Measurements from ENCODE around the gene RHPN2. TPM values are rescaled to one million over a fixed set of nuclear protein-coding genes. Genes with fewer than 3 reads are reported as not detected.
A peak's percentile ranks its signal among the peaks of the same experiment; 100 is the strongest.

RHPN2 gene
- 26.6 and 27.0 TPM in 2 replicates for total RNA-seq (2014; rRNA removed; shearing (Covaris generic))

DNA sequence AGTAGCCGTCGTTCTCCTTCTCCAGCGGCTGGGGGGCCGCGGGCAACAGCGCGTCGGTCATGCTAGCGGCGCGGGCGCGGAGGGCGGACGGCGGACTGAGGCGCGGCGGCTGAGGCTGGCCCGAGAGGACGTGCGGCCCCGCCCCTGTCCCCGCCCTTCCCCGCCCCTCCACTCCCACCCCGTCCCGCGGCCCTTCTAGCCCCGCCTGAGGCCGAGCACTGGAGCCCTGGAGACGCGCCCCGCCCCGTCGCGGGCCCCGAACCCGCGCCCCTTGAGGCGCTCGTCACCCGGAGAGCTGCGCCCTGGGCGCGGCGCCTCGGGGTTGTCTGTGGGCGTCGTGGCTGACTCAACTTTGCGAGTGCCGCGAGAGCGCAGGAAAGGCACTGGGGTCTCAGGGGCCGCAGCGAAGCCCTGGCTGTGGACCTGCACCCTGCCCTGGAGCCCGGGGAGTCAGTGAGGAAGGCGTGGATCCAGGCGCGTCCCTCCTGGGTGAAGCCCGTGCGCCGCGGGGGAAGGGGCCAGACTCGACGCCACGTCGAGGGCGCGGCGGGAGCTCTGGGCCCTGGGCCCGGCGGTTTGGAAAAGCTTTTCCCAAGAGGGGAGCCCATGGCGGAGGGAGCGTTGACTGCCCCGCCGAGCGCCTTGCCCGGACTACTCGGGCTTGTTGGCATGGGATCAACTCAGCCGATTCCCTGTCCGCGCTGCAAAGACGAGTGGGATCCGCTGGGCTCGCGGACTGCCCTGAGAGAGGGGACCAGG lies at the start of gene RHPN2:
Gene RHPN2, minus strand, starts transcription at position 97 of the 759 bp plus-strand sequence. Its CDS starts 36 bp downstream, at position 61.
- peak; percentile 97 for DNase-seq
- no peaks in the 10 kb centered on the region for H3K36me3 ChIP-seq (replicated peaks; ENCODE audit: control insufficient read depth, insufficient read depth, low read length)

DNA sequence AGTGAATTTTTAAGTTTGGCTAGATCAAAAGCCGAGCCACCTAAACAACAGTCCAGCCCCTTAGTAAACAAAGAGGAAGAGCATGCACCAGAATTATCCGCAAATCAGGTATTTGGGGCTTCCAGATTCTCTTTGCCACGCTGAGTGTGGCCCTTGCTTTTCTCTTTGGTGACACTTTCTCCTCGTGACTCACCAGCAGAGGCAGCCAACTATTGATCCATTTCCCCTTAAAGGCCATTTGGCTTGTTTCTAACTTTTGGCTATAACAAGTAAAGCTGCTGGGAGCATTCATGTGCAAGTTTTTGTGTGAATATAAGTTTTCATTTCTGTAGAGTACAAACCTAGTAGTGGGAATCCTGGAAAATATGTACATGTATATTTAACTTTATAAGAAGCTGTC lies 49.6 kb upstream of the RHPN2 start:
- Histone ChIP-seq H3K27me3 (ENCODE audit: control insufficient read depth, insufficient read depth, low read length) (no peaks in the 10 kb centered on the region), H3K4me3 (ENCODE audit: insufficient read depth, low read depth, low read length) (no peak overlapping the region), H3K36me3 (replicated peaks; ENCODE audit: control insufficient read depth, insufficient read depth, low read length) (peaks cover 7% of the 10 kb centered on the region)
- no peak for DNase-seq

More for the DNA sequence above, at the start of gene RHPN2:
- Histone ChIP-seq H3K27me3 (ENCODE audit: control insufficient read depth, insufficient read depth, low read length) (peaks cover 11% of the 10 kb centered on the region), H3K4me3 (ENCODE audit: insufficient read depth, low read depth, low read length) (peak within 1 kb of the TSS; percentile 84)

DNA sequence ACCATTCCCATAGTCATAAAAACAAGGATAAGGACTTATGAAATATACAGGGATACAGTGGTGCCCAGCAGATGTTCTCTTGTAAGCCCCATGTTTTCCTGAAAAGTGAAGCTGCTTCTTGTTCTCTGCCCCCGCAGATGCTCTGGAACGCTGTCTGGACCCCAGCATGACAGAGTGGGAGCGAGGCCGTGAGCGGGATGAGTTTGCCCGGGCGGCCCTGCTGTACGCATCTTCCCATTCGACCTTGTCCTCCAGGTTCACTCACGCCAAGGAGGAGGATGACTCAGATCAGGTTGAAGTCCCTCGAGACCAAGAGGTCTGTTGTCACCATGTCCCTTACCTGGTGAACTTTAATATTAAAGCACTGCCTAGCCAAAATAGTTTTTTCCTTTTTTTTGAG lies 46.9 kb upstream of the RHPN2 start:
- DNase-seq, result no peak
- peaks cover 7% of the 10 kb centered on the region for H3K36me3 ChIP-seq (replicated peaks; ENCODE audit: control insufficient read depth, insufficient read depth, low read length)
- no peaks in the 10 kb centered on the region for H3K27me3 ChIP-seq (ENCODE audit: control insufficient read depth, insufficient read depth, low read length)
- no peak overlapping the region for H3K4me3 ChIP-seq (ENCODE audit: insufficient read depth, low read depth, low read length)

DNA sequence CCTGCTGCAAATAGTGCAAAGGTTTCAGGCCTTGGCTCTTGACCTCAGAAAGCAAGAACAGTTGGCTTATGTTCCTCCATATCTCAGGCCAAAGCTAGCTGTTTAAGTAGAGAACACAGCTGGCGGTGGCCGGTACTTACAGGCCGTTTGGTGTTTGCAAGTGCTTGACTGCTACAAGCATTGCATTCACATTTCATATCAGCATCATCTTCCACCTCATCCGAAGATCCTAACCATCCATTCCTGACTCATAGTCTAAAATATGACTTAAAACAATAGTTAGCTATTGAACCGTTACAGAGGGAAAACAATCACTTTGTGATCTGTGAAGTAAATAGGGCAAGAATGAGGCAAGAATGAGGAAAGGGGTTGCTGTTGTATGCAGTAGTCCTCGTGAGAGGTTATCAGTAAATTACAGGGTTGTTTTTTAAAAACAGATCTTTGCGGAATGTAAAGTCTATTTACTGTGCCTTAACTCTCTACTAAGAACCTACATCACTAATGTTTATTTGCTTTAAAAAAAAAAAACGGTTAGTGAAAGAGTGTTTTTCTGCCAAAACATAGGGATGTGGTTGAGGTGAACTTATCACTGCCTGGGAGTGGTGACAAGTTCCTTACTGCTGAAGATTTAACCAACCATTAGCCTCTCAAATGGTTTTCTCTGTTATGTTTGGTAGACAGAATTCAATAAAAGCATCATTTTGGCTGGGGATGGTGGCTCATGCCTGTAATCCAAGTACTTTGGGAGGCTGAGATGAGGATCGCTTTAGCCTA lies 45.6 kb upstream of the RHPN2 start:
- H3K4me3 ChIP-seq (ENCODE audit: insufficient read depth, low read depth, low read length), result no peak overlapping the region
- H3K36me3 ChIP-seq (replicated peaks; ENCODE audit: control insufficient read depth, insufficient read depth, low read length), result peaks cover 7% of the 10 kb centered on the region
- no peak for DNase-seq
- no peaks in the 10 kb centered on the region for H3K27me3 ChIP-seq (ENCODE audit: control insufficient read depth, insufficient read depth, low read length)

DNA sequence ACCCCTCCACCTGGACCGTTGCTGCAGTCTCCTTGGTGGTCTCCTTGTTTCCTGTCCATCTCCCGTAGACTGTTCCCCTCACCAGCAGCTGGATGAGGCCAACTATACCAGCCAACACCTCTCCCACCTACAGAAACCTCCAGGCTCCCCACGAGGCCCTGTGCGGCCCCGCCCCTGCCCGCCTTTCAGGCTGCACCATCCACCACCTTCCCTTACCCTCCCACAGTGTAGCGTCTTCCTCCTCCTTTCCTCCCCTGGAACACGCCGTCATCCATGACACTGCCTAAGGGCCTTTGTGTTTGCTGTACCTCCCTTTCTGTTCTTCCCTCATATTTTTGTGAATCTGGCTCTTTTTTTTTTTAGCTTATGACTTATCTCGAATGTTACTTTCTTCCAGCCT lies 43.5 kb upstream of the RHPN2 start:
- H3K36me3 ChIP-seq (replicated peaks; ENCODE audit: control insufficient read depth, insufficient read depth, low read length), result peaks cover 5% of the 10 kb centered on the region
- H3K4me3 ChIP-seq (ENCODE audit: insufficient read depth, low read depth, low read length), result no peak overlapping the region
- no peaks in the 10 kb centered on the region for H3K27me3 ChIP-seq (ENCODE audit: control insufficient read depth, insufficient read depth, low read length)
- DNase-seq, result no peak

DNA sequence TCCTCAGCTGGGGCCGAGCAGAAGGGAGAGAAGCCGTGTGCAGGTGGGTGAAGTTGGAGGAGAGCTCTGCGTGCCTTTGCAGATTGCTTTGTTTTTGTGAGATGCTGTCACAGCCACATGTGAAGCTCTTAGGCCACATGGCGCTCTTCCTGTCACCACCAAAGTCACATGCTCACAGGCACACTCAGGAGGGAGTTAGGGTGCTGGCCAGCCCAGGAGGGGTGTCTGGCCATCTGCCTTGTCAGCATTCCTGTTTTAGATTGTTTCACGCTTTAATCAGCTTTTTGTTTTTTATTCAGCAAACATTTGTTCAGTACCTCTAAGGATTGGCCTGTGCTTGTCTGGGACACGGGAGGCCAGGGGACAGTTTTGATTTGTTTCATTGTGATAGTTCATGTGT lies 38.2 kb upstream of the RHPN2 start:
- Histone ChIP-seq H3K4me3 (ENCODE audit: insufficient read depth, low read depth, low read length) (no peak overlapping the region), H3K27me3 (ENCODE audit: control insufficient read depth, insufficient read depth, low read length) (no peaks in the 10 kb centered on the region), H3K36me3 (replicated peaks; ENCODE audit: control insufficient read depth, insufficient read depth, low read length) (peaks cover 12% of the 10 kb centered on the region)
- no peak for DNase-seq

DNA sequence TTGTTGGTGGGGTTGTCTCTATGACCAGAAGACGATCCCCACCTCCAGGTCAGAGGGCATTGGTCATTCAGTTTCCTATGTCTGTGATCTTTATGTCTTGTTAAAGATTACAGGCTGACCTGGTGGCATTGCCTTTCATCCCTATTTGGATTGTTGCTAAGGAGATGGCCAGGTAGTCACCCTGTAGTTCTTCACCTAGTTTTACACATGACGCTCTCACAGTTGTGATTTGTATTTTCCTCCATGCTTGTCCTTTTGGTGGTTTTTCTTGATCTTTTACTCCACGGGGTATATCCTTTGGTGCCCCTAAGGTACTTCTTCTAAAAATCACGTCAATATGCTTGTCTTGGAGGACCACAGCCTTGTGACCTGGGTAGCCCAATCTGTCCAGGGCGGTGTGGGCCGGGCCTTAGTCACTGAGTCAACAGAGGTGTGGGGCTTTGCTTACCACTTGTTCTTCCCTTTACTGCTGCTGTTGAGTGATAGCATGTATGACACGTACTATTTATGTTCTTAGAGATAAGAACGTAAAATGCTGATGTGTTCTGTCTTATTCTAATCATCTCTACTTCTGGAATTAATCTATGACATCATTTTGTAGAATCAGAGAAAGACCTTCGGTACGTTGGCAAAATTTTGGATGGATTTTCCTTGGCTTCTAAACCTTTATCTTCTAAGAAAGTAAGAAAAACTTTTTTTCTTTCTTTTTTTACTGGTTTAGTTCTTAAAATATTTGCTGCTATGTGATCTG lies 36.4 kb upstream of the RHPN2 start:
- Histone ChIP-seq H3K27me3 (ENCODE audit: control insufficient read depth, insufficient read depth, low read length) (no peaks in the 10 kb centered on the region), H3K4me3 (ENCODE audit: insufficient read depth, low read depth, low read length) (no peak overlapping the region), H3K36me3 (replicated peaks; ENCODE audit: control insufficient read depth, insufficient read depth, low read length) (peaks cover 12% of the 10 kb centered on the region)
- no peak for DNase-seq

DNA sequence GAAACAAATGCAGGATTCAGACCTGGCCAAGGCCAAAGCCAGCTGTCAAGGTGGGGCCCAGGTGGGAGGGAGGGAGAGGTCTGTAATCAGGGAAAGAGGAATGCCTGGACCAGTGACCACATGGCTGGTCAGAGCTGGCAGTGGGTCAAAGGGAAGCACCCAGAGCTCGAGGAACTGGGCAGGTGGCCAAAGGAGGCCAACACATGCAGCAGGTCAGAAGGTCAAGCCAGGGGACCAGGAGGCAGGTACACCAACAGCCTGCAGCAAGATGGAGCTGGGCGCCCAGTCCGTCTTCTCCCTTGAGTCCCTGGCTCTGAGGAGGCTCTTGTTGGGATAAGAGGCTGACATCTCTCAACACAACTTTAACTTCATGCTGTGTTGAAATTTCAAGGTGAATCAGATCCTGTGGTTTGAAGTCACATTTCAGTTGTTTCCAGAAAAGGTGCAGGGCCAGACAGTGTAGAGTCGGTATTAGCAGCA lies 33.4 kb upstream of the RHPN2 start:
- no peak for DNase-seq

DNA sequence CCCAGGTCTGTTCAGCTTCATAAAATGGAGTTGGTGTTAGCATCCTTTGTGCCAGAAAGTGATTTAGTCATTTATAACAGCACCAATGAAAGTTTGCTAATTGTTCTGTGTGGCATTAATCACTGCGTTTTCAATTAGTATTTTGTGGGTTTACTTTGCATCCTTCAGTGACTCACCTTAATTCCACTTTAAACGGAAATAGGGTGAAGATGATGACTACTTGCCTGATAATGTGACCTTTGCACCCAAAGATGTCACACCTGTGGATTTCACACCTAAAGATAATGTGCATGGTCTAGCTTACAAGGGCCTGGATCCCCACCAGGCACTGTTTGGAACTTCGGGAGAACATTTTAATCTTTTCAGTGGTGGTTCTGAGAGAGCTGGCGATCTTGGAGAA lies 31.3 kb upstream of the RHPN2 start:
- no peak overlapping the region for H3K4me3 ChIP-seq (ENCODE audit: insufficient read depth, low read depth, low read length)
- DNase-seq, result no peak
- peaks cover 13% of the 10 kb centered on the region for H3K36me3 ChIP-seq (replicated peaks; ENCODE audit: control insufficient read depth, insufficient read depth, low read length)
- no peaks in the 10 kb centered on the region for H3K27me3 ChIP-seq (ENCODE audit: control insufficient read depth, insufficient read depth, low read length)

More for the DNA sequence above, 33.4 kb upstream of the RHPN2 start:
- Histone ChIP-seq H3K27me3 (ENCODE audit: control insufficient read depth, insufficient read depth, low read length) (no peaks in the 10 kb centered on the region), H3K4me3 (ENCODE audit: insufficient read depth, low read depth, low read length) (no peak overlapping the region), H3K36me3 (replicated peaks; ENCODE audit: control insufficient read depth, insufficient read depth, low read length) (peaks cover 17% of the 10 kb centered on the region)

DNA sequence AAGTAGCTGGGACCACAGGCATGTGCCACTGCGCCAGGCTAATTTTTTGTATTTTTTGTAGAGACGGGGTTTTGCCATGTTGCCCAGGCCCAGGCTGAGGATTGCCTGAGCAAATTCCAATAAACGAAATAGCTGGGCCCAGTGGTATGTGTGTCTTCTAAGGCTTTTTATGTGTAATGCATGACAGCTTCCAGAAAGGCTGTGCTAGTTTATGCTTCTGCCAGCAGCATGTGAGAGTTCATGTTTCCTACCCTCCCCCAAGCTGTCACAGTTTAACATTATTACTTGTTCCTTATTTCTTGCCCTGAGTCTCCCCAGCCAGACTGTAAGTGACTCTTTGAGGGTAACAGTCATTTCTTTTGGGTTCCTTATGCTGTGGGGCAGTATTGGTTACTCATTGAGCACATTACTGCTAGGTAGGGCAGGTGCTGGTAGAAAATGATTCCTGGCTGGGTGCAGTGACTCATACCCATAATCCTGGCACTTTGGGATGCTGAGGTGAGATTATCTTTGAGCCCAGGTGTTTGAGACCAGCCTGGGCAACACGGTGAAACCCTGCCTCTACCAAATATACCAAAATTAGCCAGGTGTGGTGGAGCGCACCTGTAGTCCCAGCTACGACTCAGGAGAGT lies 29.9 kb upstream of the RHPN2 start:
- no peak for DNase-seq
- H3K36me3 ChIP-seq (replicated peaks; ENCODE audit: control insufficient read depth, insufficient read depth, low read length), result peaks cover 17% of the 10 kb centered on the region
- no peak overlapping the region for H3K4me3 ChIP-seq (ENCODE audit: insufficient read depth, low read depth, low read length)
- H3K27me3 ChIP-seq (ENCODE audit: control insufficient read depth, insufficient read depth, low read length), result no peaks in the 10 kb centered on the region

DNA sequence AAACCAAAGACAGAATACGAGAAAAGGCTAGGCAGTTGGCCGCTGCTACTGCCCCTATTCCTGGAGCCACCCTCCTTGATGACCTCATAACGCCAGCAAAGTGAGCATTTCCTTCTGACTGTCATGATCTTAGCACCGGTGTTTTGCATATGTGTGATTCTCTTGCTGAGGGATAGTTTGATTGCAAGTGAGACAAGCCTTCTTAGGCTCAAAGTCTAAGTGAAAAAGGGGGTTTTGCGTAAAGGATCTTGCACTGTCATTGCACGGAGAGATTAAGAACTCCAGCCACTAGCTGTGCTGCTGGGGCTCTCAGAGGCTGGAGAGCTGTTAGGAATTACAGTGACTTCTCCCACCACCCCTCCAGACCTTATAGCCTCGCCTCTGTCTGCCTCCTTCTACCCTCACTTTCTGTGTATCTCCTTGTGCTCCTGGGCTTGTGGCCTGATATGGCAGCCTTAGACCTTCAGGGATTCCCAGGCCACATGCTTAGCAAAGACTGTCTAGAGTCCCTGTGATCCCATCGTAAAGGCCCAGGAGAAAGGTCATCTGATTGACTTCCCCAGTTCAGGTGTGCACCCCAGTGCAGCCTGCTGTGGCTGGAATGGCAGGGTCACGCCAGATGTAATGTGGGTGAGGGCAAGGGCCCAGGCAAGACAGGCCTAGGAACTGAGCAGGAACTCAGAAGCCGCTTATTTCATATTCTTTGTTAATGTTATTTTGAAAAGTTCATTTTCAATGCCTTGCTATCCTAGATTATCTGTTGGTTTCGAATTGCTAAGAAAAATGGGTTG lies 28.9 kb upstream of the RHPN2 start:
- Histone ChIP-seq H3K4me3 (ENCODE audit: insufficient read depth, low read depth, low read length) (no peak overlapping the region), H3K36me3 (replicated peaks; ENCODE audit: control insufficient read depth, insufficient read depth, low read length) (peaks cover 16% of the 10 kb centered on the region), H3K27me3 (ENCODE audit: control insufficient read depth, insufficient read depth, low read length) (no peaks in the 10 kb centered on the region)
- DNase-seq, result no peak

DNA sequence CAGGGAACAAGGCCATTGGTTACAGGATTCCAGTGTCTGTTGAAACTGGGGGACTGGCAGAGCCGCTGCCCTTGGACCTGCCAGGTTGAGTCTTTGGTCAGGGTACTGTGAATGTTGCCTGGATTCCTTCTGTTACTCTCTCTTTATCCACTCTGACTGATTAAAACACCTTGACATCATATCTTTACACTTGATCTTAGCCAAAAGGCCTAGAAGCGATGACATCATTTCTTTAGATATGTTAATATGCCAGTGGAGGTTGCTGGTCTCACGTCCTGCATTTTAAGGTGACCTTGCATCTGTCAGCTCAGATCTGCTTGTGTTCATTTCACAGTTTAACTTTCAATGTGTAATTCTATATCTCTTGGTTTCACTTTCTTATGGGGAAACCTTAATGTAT lies 25.5 kb upstream of the RHPN2 start:
- H3K27me3 ChIP-seq (ENCODE audit: control insufficient read depth, insufficient read depth, low read length), result no peaks in the 10 kb centered on the region
- no peak for DNase-seq
- peaks cover 7% of the 10 kb centered on the region for H3K36me3 ChIP-seq (replicated peaks; ENCODE audit: control insufficient read depth, insufficient read depth, low read length)
- no peak overlapping the region for H3K4me3 ChIP-seq (ENCODE audit: insufficient read depth, low read depth, low read length)

DNA sequence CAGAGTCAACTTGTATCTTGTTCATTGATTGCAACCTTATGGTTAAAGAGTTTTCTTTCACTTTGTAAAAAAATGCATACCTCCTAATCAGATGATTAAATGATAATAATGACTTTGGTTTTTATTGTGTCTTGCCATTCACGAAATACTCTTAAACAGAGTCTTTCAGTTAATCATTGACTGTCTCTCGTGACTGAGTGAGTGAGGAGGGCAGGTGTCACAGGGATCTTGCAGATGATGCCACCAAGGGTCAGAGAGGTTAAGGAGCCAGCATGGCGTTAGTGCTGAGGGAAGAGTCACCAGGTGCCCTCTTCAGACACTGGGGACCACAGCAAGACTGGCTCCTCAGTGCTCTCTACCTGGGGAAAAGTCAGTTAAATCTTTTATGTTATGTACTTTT lies 24.3 kb upstream of the RHPN2 start:
- H3K36me3 ChIP-seq (replicated peaks; ENCODE audit: control insufficient read depth, insufficient read depth, low read length), result peaks cover 4% of the 10 kb centered on the region
- H3K4me3 ChIP-seq (ENCODE audit: insufficient read depth, low read depth, low read length), result no peak overlapping the region
- DNase-seq, result no peak
- no peaks in the 10 kb centered on the region for H3K27me3 ChIP-seq (ENCODE audit: control insufficient read depth, insufficient read depth, low read length)
